Measurements from ENCODE around the gene CLN3. TPM values are rescaled to one million over a fixed set of nuclear protein-coding genes. Genes with fewer than 3 reads are reported as not detected.
A peak's percentile ranks its signal among the peaks of the same experiment; 100 is the strongest.

Gene CLN3
- total and polyA plus RNA-seq, 2 of the 13 experiments (the other 11 are each of a cell fraction or from before 2014, with no cell fraction given): 23.4 to 46.8 TPM

GRCh38 chr16:28538733-28539596, 47.1 kb upstream of the CLN3 start, which contains the start of gene NUPR1 (continued):
- TF ChIP-seq, protein P1, sequence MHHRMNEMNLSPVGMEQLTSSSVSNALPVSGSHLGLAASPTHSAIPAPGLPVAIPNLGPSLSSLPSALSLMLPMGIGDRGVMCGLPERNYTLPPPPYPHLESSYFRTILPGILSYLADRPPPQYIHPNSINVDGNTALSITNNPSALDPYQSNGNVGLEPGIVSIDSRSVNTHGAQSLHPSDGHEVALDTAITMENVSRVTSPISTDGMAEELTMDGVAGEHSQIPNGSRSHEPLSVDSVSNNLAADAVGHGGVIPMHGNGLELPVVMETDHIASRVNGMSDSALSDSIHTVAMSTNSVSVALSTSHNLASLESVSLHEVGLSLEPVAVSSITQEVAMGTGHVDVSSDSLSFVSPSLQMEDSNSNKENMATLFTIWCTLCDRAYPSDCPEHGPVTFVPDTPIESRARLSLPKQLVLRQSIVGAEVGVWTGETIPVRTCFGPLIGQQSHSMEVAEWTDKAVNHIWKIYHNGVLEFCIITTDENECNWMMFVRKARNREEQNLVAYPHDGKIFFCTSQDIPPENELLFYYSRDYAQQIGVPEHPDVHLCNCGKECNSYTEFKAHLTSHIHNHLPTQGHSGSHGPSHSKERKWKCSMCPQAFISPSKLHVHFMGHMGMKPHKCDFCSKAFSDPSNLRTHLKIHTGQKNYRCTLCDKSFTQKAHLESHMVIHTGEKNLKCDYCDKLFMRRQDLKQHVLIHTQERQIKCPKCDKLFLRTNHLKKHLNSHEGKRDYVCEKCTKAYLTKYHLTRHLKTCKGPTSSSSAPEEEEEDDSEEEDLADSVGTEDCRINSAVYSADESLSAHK (CRISPR knock-in tag; IDR thresholded peaks at IDR 0.05; ENCODE audit: borderline replicate concordance): peak; percentile 64; the same call in 1 of the 2 replicates
- TF ChIP-seq PAXIP1 (CRISPR knock-in tag; conservative IDR thresholded peaks at IDR 0.05) (no peak; the same call in 1 of the 2 replicates), DMAP1 (CRISPR knock-in tag; IDR thresholded peaks at IDR 0.05) (peak; percentile 81), SYNCRIP (IDR thresholded peaks at IDR 0.05; ENCODE audit: insufficient read depth, low read depth, low read length) (no peak), KLF12 (CRISPR knock-in tag; IDR thresholded peaks at IDR 0.05; ENCODE audit: borderline replicate concordance) (no peak), PHF21A (CRISPR knock-in tag; IDR thresholded peaks at IDR 0.05) (peak; percentile 46; the same call in 1 of the 2 replicates), ZBTB8A (CRISPR knock-in tag; IDR thresholded peaks at IDR 0.05; ENCODE audit: borderline replicate concordance, low read depth) (peak; percentile 42; the same call in 1 of the 2 replicates), KAT7 (CRISPR knock-in tag; IDR thresholded peaks at IDR 0.05; ENCODE audit: borderline replicate concordance) (peak; percentile 41; the same call in 1 of the 2 replicates), POGZ (CRISPR knock-in tag; IDR thresholded peaks at IDR 0.05) (0 out of 2 replicates have a peak, but pooled peaks have one; percentile 25), ZNF567 (CRISPR knock-in tag; IDR thresholded peaks at IDR 0.05; ENCODE audit: borderline replicate concordance) (0 out of 2 replicates have a peak, but pooled peaks have one; percentile 80), KLF11 (CRISPR knock-in tag; IDR thresholded peaks at IDR 0.05) (0 out of 2 replicates have a peak, but pooled peaks have one; percentile 41), ZNF343 (CRISPR knock-in tag; IDR thresholded peaks at IDR 0.05) (no peak), ZFP82 (CRISPR knock-in tag; IDR thresholded peaks at IDR 0.05; ENCODE audit: borderline replicate concordance) (no peak), TRIM24 (CRISPR knock-in tag; IDR thresholded peaks at IDR 0.05) (no peak), TFAP4 (IDR thresholded peaks at IDR 0.05; ENCODE audit: borderline replicate concordance, low read depth) (peak; percentile 73; the same call in 1 of the 2 replicates), SNAPC5 (CRISPR knock-in tag; IDR thresholded peaks at IDR 0.05; ENCODE audit: borderline replicate concordance) (no peak), HNF4G (IDR thresholded peaks at IDR 0.05; ENCODE audit: borderline replicate concordance, low read depth, low read length) (no peak), HNF4G (CRISPR knock-in tag; IDR thresholded peaks at IDR 0.05; ENCODE audit: borderline replicate concordance, low read depth) (no peak), MTA1 (CRISPR knock-in tag; IDR thresholded peaks at IDR 0.05; ENCODE audit: borderline replicate concordance) (0 out of 2 replicates have a peak, but pooled peaks have one; percentile 49), HOXA5 (CRISPR knock-in tag; IDR thresholded peaks at IDR 0.05) (no peak; the same call in 1 of the 2 replicates), NFATC3 (CRISPR knock-in tag; IDR thresholded peaks at IDR 0.05) (no peak), AGO2 (optimal IDR thresholded peaks at IDR 0.05; ENCODE audit: low read depth, low read length) (no peak)

All from HepG2 (cell line).